Measurements from ENCODE around the gene LIN52.

DNA sequence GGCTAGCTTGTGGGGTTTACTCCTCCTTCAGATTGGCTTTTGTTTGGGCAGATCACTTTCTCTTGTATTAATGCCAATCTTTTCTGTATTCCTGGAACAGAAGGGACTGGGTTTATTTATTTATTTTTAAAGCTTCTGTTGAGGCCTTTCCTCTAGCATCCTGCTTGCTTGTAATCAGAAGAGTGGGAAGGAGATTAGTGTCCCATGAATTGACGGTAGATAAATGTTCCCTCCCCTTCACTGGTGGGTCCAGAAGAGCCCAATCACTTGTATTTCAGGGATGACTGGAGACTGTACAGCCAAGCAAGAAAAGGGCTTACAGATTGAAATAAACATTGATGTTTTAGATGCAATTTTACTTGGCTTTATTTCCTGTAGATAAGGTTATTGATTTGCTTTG lies 71.0 kb downstream of the LIN52 start:
- TF ChIP-seq, protein P1, sequence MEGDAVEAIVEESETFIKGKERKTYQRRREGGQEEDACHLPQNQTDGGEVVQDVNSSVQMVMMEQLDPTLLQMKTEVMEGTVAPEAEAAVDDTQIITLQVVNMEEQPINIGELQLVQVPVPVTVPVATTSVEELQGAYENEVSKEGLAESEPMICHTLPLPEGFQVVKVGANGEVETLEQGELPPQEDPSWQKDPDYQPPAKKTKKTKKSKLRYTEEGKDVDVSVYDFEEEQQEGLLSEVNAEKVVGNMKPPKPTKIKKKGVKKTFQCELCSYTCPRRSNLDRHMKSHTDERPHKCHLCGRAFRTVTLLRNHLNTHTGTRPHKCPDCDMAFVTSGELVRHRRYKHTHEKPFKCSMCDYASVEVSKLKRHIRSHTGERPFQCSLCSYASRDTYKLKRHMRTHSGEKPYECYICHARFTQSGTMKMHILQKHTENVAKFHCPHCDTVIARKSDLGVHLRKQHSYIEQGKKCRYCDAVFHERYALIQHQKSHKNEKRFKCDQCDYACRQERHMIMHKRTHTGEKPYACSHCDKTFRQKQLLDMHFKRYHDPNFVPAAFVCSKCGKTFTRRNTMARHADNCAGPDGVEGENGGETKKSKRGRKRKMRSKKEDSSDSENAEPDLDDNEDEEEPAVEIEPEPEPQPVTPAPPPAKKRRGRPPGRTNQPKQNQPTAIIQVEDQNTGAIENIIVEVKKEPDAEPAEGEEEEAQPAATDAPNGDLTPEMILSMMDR (IDR thresholded peaks at IDR 0.05; ENCODE audit: low read length) = no peak
- TF ChIP-seq EZH2 (optimal IDR thresholded peaks at IDR 0.05; ENCODE audit: low read depth, low read length) = no peak

Measured in MM.1S (cell line).